HCT116 (cell line): ENCODE results near the gene OLFML2A. TPM values are rescaled to one million over a fixed set of nuclear protein-coding genes. Genes with fewer than 3 reads are reported as not detected.
A peak's percentile ranks its signal among the peaks of the same experiment; 100 is the strongest.

Experiments
- ATAC-seq: fragments of 200-7000 bp; cut with Tn5 transposase; 2 replicates; pipeline ENCODE4 v1.9.1; 2020; ENCODE audit warnings: mild to moderate bottlenecking, moderate library complexity
- BruUV-seq: library from RNA; stranded (reverse); fragments of 400-500 nt; replicated peaks from 2 replicates; lab custom pipeline; 2021; lab: Mats Ljungman, UMichigan
- CTCF ChIA-PET: fragments of 300-600 bp; sonication (Branson Sonifier 250); formaldehyde crosslinking; loops from one replicate; lab custom pipeline; 2021; ENCODE audit warnings: antibody characterized with exemption; lab: Charles Lee
- POLR2A ChIA-PET: fragments of 300-600, 350-600 bp; sonication (Branson Sonifier 250); formaldehyde crosslinking; loops from one replicate; lab custom pipeline; 2021; ENCODE audit warnings: antibody characterized with exemption; lab: Charles Lee
- RAD21 ChIA-PET, 2 experiments: fragments of 300-600 bp; sonication (Branson Sonifier 250); formaldehyde crosslinking; loops; one replicate each; lab custom pipeline; 2023; ENCODE audit warnings: low total read pairs in 2 of 2; ENCODE audit not compliant: uncharacterized antibody in 2 of 2, unreplicated experiment in 2 of 2, low non-redundant PET in 1 of 2; lab: Charles Lee
- DNase-seq: peaks from one replicate; pipeline ENCODE4 v3.0.0-alpha.2; 2010; ENCODE audit warnings: low read depth, low spot score
- H2AFZ ChIP-seq: fragments of 200-600 bp; shearing (Covaris generic), sonication (generic); 2 replicates; pipeline ENCODE4 v1.6.1; 2017; ENCODE audit warnings: low read depth, mixed run types, mixed read lengths, antibody characterized with exemption, low read length; ENCODE audit not compliant: poor library complexity, severe bottlenecking
- H3K27ac ChIP-seq: 2 replicates; pipeline ENCODE4 v1.5.1; 2012; ENCODE audit warnings: low read depth, low read length
- H3K27me3 ChIP-seq: fragments of 200-600 bp; sonication (generic); 2 replicates; pipeline ENCODE4 v1.6.1; 2016; ENCODE audit warnings: mixed run types, low read length, mixed read lengths; ENCODE audit not compliant: insufficient read depth
- H3K36me3 ChIP-seq, 2 experiments: fragments of 200-500 bp in 1 of 2; fragments of 200-600 bp in 1 of 2; sonication (Bioruptor generic) in 1 of 2; sonication (generic) in 1 of 2; 2 replicates each; pipeline versions ENCODE4 v1.5.1 to v1.6.1; 2014 to 2016; ENCODE audit warnings: low read length in 2 of 2, inconsistent platforms in 1 of 2, mixed read lengths in 1 of 2, mixed run types in 1 of 2; ENCODE audit not compliant: insufficient read depth in 2 of 2, control insufficient read depth in 1 of 2
- H3K4me1 ChIP-seq, 2 experiments: fragments of 200-600 bp in 1 of 2; sonication (generic) in 1 of 2; 2 replicates each; pipeline versions ENCODE4 v1.5.1 to v1.6.1; 2012 to 2017; ENCODE audit warnings: low read length in 2 of 2, inconsistent platforms in 1 of 2, mild to moderate bottlenecking in 1 of 2, mixed read lengths in 1 of 2, mixed run types in 1 of 2, moderate library complexity in 1 of 2; ENCODE audit not compliant: insufficient read depth in 2 of 2, control insufficient read depth in 1 of 2
- H3K4me2 ChIP-seq: fragments of 200-600 bp; sonication (generic); 2 replicates; pipeline ENCODE4 v1.6.1; 2017; ENCODE audit warnings: mixed run types, low read length, mixed read lengths
- H3K4me3 ChIP-seq, 2 experiments: fragments of 200-600 bp in 1 of 2; sonication (generic) in 1 of 2; replicated peaks in 1 of 2; 2 replicates each; pipeline ENCODE4 v1.5.1; 2011 to 2016; ENCODE audit warnings: low read length in 2 of 2, control low read depth in 1 of 2, low read depth in 1 of 2, mild to moderate bottlenecking in 1 of 2, mixed read lengths in 1 of 2, mixed run types in 1 of 2
- H3K79me2 ChIP-seq: fragments of 200-600 bp; sonication (generic); 2 replicates; pipeline ENCODE4 v1.6.1; 2017; ENCODE audit warnings: mild to moderate bottlenecking, mixed run types, low read length, moderate library complexity, mixed read lengths; ENCODE audit not compliant: insufficient read depth
- H3K9ac ChIP-seq: fragments of 200-600 bp; sonication (generic); 2 replicates; pipeline ENCODE4 v1.6.1; 2016; ENCODE audit warnings: low read length, mixed read lengths
- H3K9me2 ChIP-seq: fragments of 200-600 bp; sonication (generic), shearing (Covaris generic); 2 replicates; pipeline ENCODE4 v1.6.1; 2017; ENCODE audit warnings: mixed run types, mild to moderate bottlenecking, moderate library complexity; ENCODE audit not compliant: insufficient read depth
- H3K9me3 ChIP-seq, 2 experiments: fragments of 200-500 bp in 1 of 2; fragments of 200-600 bp in 1 of 2; sonication (Bioruptor generic) in 1 of 2; sonication (generic) in 1 of 2; 2 replicates each; pipeline ENCODE4 v1.6.1; 2014 to 2017; ENCODE audit warnings: low read length in 2 of 2, mixed read lengths in 2 of 2, inconsistent platforms in 1 of 2, low read depth in 1 of 2, mild to moderate bottlenecking in 1 of 2, mixed run types in 1 of 2, moderate library complexity in 1 of 2; ENCODE audit not compliant: control insufficient read depth in 1 of 2, insufficient read depth in 1 of 2
- H4K20me1 ChIP-seq: fragments of 200-600 bp; sonication (generic), shearing (Covaris generic); 2 replicates; pipeline ENCODE4 v1.6.1; 2017; ENCODE audit warnings: mixed run types, mild to moderate bottlenecking, moderate library complexity; ENCODE audit not compliant: insufficient read depth
- CBX3 ChIP-seq: IDR thresholded peaks from 2 replicates; pipeline ENCODE4 v1.6.1; 2012; ENCODE audit warnings: low read depth
- CTCF ChIP-seq, 3 experiments: fragments of 200-600 bp in 1 of 3; sonication (generic) in 1 of 3; IDR thresholded peaks in 2 of 3; conservative IDR thresholded peaks in 1 of 3; 2 replicates each; pipeline ENCODE4 v1.5.1; 2012 to 2017; ENCODE audit warnings: low read depth in 2 of 3, low read length in 2 of 3, antibody characterized with exemption in 1 of 3, borderline replicate concordance in 1 of 3, control low read depth in 1 of 3, mild to moderate bottlenecking in 1 of 3, mixed read lengths in 1 of 3, mixed run types in 1 of 3, moderate library complexity in 1 of 3; ENCODE audit not compliant: insufficient read depth in 1 of 3
- EGR1 ChIP-seq: IDR thresholded peaks from 2 replicates; pipeline ENCODE4 v1.6.1; 2012; ENCODE audit warnings: low read depth
- EZH2phosphoT487 ChIP-seq: fragments of 200-600 bp; IDR thresholded peaks from 2 replicates; pipeline ENCODE4 v1.6.1; 2018; ENCODE audit warnings: antibody characterized with exemption, borderline replicate concordance
- FOSL1 ChIP-seq: IDR thresholded peaks from 2 replicates; pipeline ENCODE4 v1.6.1; 2012; ENCODE audit warnings: low read depth
- JUND ChIP-seq: IDR thresholded peaks from 2 replicates; pipeline ENCODE4 v1.6.1; 2012
- POLR2A ChIP-seq: IDR thresholded peaks from 2 replicates; pipeline ENCODE4 v1.7.0; 2011; ENCODE audit warnings: borderline replicate concordance; ENCODE audit not compliant: insufficient read depth, insufficient read length; ENCODE audit errors: extremely low read depth
- RAD21 ChIP-seq: IDR thresholded peaks from 2 replicates; pipeline ENCODE4 v1.6.1; 2012; ENCODE audit warnings: low read depth, mild to moderate bottlenecking
- REST ChIP-seq: IDR thresholded peaks from 2 replicates; pipeline ENCODE4 v1.6.1; 2012; ENCODE audit warnings: low read depth
- SP1 ChIP-seq: IDR thresholded peaks from 2 replicates; pipeline ENCODE4 v1.6.1; 2012; ENCODE audit warnings: low read depth
- ZFX ChIP-seq: fragments of 450-650 bp; IDR thresholded peaks from 2 replicates; pipeline ENCODE4 v1.6.1; 2017
- intact Hi-C: fragments of 100-400 bp; cut with micrococcal nuclease; formaldehyde crosslinking; loops from 2 replicates; pipeline ENCODE4 v1.10.0; 2022
- total RNA-seq: library from RNA; stranded (reverse); gene quantifications from one replicate; pipeline ENCODE4 v1.2.1, GENCODE V29; 2021; ENCODE audit not compliant: unreplicated experiment

The OLFML2A gene
- total RNA-seq, 1 experiment from 2014 or later: 6.3 TPM

- CTCF ChIA-PET: interaction anchor here (0.6 to 3.4 kb wide), 8 partner anchors 9 to 149 kb away, joined by 3 to 30 read pairs (median 4); partner anchors contain the start of gene WDR38
- Histone ChIP-seq H3K9me2 (no peaks in the 10 kb centered on the region), H3K9ac (no peak overlapping the region), H2AFZ (no peak overlapping the region), H3K79me2 (peaks cover 81% of the 10 kb centered on the region), H3K4me3 (no peak overlapping the region), H3K4me1 (peaks cover 25 to 31% of the 10 kb centered on the region in 2 experiments), H4K20me1 (peaks cover 45% of the 10 kb centered on the region), H3K27me3 (no peaks in the 10 kb centered on the region), H3K36me3 (no peaks in the 10 kb centered on the region), H3K27ac (no peak overlapping the region), H3K9me3 (no peaks in the 10 kb centered on the region), H3K4me2 (no peak overlapping the region; the same call in 1 of the 2 replicates)
- no TSS peak for BruUV-seq
- POLR2A ChIA-PET: interaction anchor here (1.4 kb wide), 1 partner anchor 149 kb away, joined by 3 read pairs; no protein-coding TSS in a partner anchor
- DNase-seq: no peak
- intact Hi-C loops: loop anchor here (5.0 to 10.0 kb wide), 2 partner anchors 215 to 352 kb away; partner anchors contain the start of gene PSMB7
- TF ChIP-seq EZH2phosphoT487 (no peak), EGR1 (no peak), CTCF (IDR thresholded peaks at IDR 0.05 in 2 of 3, conservative IDR thresholded peaks at IDR 0.05 in 1 of 3; ENCODE audit: borderline replicate concordance in 1 of 3, insufficient read depth in 1 of 3, low read depth in 2 of 3, low read length in 2 of 3) (peak in 2 of 3 experiments; percentile 29 to 40; a peak in 2 of 6 replicates)
- ATAC-seq: no peak
- RAD21 ChIA-PET: no interaction called here
Observed at GRCh38 chr9:124766815-124767554, 9.9 kb upstream of the OLFML2A start.

GRCh38 chr9:124767821-124768220, 9.1 kb upstream of the OLFML2A start:
- no peaks in the 10 kb centered on the region for H3K9me2 ChIP-seq
- peaks cover 45% of the 10 kb centered on the region for H4K20me1 ChIP-seq
- no peak overlapping the region for H3K9ac ChIP-seq
- no peak overlapping the region for H2AFZ ChIP-seq
- POLR2A ChIA-PET: no interaction called here
- TF ChIP-seq ZFX (no peak), POLR2A (no peak), EGR1 (no peak), JUND (no peak), RAD21 (no peak), REST (no peak), CBX3 (no peak), FOSL1 (no peak), SP1 (no peak)
- H3K27ac ChIP-seq: no peak overlapping the region
- H3K79me2 ChIP-seq: peaks cover 73% of the 10 kb centered on the region
- CTCF ChIA-PET: interaction anchor here (1.1 to 2.1 kb wide), 2 partner anchors 10 to 32 kb away, joined by 3 to 6 read pairs; no protein-coding TSS in a partner anchor
- peak overlapping the region; percentile 82; the same call in 1 of the 2 replicates for H3K4me2 ChIP-seq
- RAD21 ChIA-PET: no interaction called here
- H3K27me3 ChIP-seq: no peaks in the 10 kb centered on the region
- ATAC-seq (no peak), DNase-seq (no peak)
- no peak overlapping the region for H3K4me3 ChIP-seq
- H3K4me1 ChIP-seq: peaks cover 25 to 37% of the 10 kb centered on the region in 2 experiments
- intact Hi-C loops: loop anchor here (5.0 to 10.0 kb wide), 2 partner anchors 216 to 353 kb away; partner anchors contain the start of gene PSMB7
- H3K36me3 ChIP-seq: no peaks in the 10 kb centered on the region
- BruUV-seq: no TSS peak
- H3K9me3 ChIP-seq: no peaks in the 10 kb centered on the region
